ENCODE results near the gene CACNA1C. TPM values are rescaled to one million over a fixed set of nuclear protein-coding genes. Genes with fewer than 3 reads are reported as not detected.

The CACNA1C gene
- total and polyA plus RNA-seq, 2 donors (not counting 1 experiment from before 2014, with no cell fraction given) = 0.01 to 0.02 TPM

- no peak overlapping the region for H3K4me2 ChIP-seq (replicated peaks; ENCODE audit: low read depth, low read length, poor library complexity, severe bottlenecking)
- intact Hi-C loops (cut with micrococcal nuclease) = no loop called here
- H3K36me3 ChIP-seq (replicated peaks in 1 of 2; ENCODE audit: control extremely low read depth in 1 of 2, control insufficient read depth in 1 of 2, extremely low read depth in 1 of 2, insufficient read depth in 2 of 2, low read length in 1 of 2) = no peaks in the 10 kb centered on the region
- 100% methylated on average over 3 of the region's 6 CpGs for WGBS (ENCODE audit: insufficient coverage)
- no peaks in the 10 kb centered on the region for H3K79me2 ChIP-seq (ENCODE audit: control insufficient read depth, insufficient read depth, low read length)
- CTCF ChIA-PET = no interaction called here
- H4K20me1 ChIP-seq (ENCODE audit: control insufficient read depth, insufficient read depth, low read length, poor library complexity, severe bottlenecking) = no peaks in the 10 kb centered on the region
- Mint-ChIP-seq H3K4me1 (no peaks in the 10 kb centered on the region), H3K9me3 (ENCODE audit: insufficient read depth) (no peaks in the 10 kb centered on the region), H3K27ac (no peak overlapping the region), H3K27me3 (no peaks in the 10 kb centered on the region), H3K4me3 (no peak overlapping the region)
- DNase-seq = no peak
- no peak for ATAC-seq (ENCODE audit: low read depth)
- POLR2A ChIA-PET = no interaction called here
- no peak overlapping the region for H2AFZ ChIP-seq (ENCODE audit: insufficient read depth, low read depth, low read length, poor library complexity, severe bottlenecking)
- H3K4me1 ChIP-seq (ENCODE audit: control insufficient read depth in 2 of 2, insufficient read depth in 2 of 2, low read length in 2 of 2) = no peaks in the 10 kb centered on the region
- TF ChIP-seq CTCF (IDR thresholded peaks at IDR 0.05) = no peak
- no peak for TF ChIP-seq EZH2 (IDR thresholded peaks at IDR 0.05; ENCODE audit: borderline replicate concordance, insufficient read depth, low read depth, low read length, poor library complexity, severe bottlenecking)
- H3K27me3 ChIP-seq (replicated peaks in 1 of 4; ENCODE audit: control extremely low read depth in 1 of 4, control insufficient read depth in 3 of 4, insufficient read depth in 4 of 4, low read length in 3 of 4) = no peaks in the 10 kb centered on the region
- H3K9me3 ChIP-seq (ENCODE audit: control extremely low read depth in 1 of 3, control insufficient read depth in 2 of 3, insufficient read depth in 1 of 3, low read length in 2 of 3) = no peaks in the 10 kb centered on the region
- no peak overlapping the region for H3K9ac ChIP-seq (ENCODE audit: low read length)
- H3K27ac ChIP-seq (ENCODE audit: low read length in 2 of 2) = no peak overlapping the region
- H3K4me3 ChIP-seq (ENCODE audit: control extremely low read depth in 1 of 5, extremely low read depth in 1 of 5, insufficient read depth in 1 of 5, low read depth in 2 of 5, low read length in 4 of 5) = no peak overlapping the region
Observed at GRCh38 chr12:2456813-2457186, 404.0 kb downstream of the CACNA1C start.

GRCh38 chr12:2457215-2457932 lies 404.6 kb downstream of the CACNA1C start:
- H3K27ac ChIP-seq (ENCODE audit: low read length in 2 of 2) = no peak overlapping the region
- CTCF ChIA-PET = no interaction called here
- no peaks in the 10 kb centered on the region for H3K9me3 ChIP-seq (ENCODE audit: control extremely low read depth in 1 of 3, control insufficient read depth in 2 of 3, insufficient read depth in 1 of 3, low read length in 2 of 3)
- H3K27ac Mint-ChIP-seq = no peak overlapping the region
- no peak overlapping the region for H3K4me3 Mint-ChIP-seq
- no peaks in the 10 kb centered on the region for H3K79me2 ChIP-seq (ENCODE audit: control insufficient read depth, insufficient read depth, low read length)
- TF ChIP-seq EZH2 (IDR thresholded peaks at IDR 0.05; ENCODE audit: borderline replicate concordance, insufficient read depth, low read depth, low read length, poor library complexity, severe bottlenecking) = no peak
- TF ChIP-seq CTCF (IDR thresholded peaks at IDR 0.05) = no peak
- no peak overlapping the region for H3K4me3 ChIP-seq (ENCODE audit: control extremely low read depth in 1 of 5, extremely low read depth in 1 of 5, insufficient read depth in 1 of 5, low read depth in 2 of 5, low read length in 4 of 5)
- no peak for DNase-seq
- no peaks in the 10 kb centered on the region for H3K9me3 Mint-ChIP-seq (ENCODE audit: insufficient read depth)
- no peak overlapping the region for H2AFZ ChIP-seq (ENCODE audit: insufficient read depth, low read depth, low read length, poor library complexity, severe bottlenecking)
- no peaks in the 10 kb centered on the region for H3K27me3 ChIP-seq (replicated peaks in 1 of 4; ENCODE audit: control extremely low read depth in 1 of 4, control insufficient read depth in 3 of 4, insufficient read depth in 4 of 4, low read length in 3 of 4)
- no peaks in the 10 kb centered on the region for H3K4me1 Mint-ChIP-seq
- POLR2A ChIA-PET = no interaction called here
- no peaks in the 10 kb centered on the region for H3K4me1 ChIP-seq (ENCODE audit: control insufficient read depth in 2 of 2, insufficient read depth in 2 of 2, low read length in 2 of 2)
- intact Hi-C loops (cut with micrococcal nuclease) = no loop called here
- H3K36me3 ChIP-seq (replicated peaks in 1 of 2; ENCODE audit: control extremely low read depth in 1 of 2, control insufficient read depth in 1 of 2, extremely low read depth in 1 of 2, insufficient read depth in 2 of 2, low read length in 1 of 2) = no peaks in the 10 kb centered on the region
- no peak overlapping the region for H3K9ac ChIP-seq (ENCODE audit: low read length)
- WGBS (ENCODE audit: insufficient coverage) = 95% methylated on average over 22 of the region's 23 CpGs
- H3K27me3 Mint-ChIP-seq = no peaks in the 10 kb centered on the region
- no peaks in the 10 kb centered on the region for H4K20me1 ChIP-seq (ENCODE audit: control insufficient read depth, insufficient read depth, low read length, poor library complexity, severe bottlenecking)
- no peak overlapping the region for H3K4me2 ChIP-seq (replicated peaks; ENCODE audit: low read depth, low read length, poor library complexity, severe bottlenecking)
- ATAC-seq (ENCODE audit: low read depth) = no peak

All from B cell (primary cell).